Keratinocyte (primary cell): ENCODE measurements around the gene NOSIP. TPM values are rescaled to one million over a fixed set of nuclear protein-coding genes. Genes with fewer than 3 reads are reported as not detected.
A peak's percentile ranks its signal among the peaks of the same experiment; 100 is the strongest.

Experiments used
- DNase-seq: peaks from one replicate; pipeline ENCODE4 v3.0.0-alpha.2; 2011; ENCODE audit warnings: low read depth, missing footprints, low spot score
- FAIRE-seq: peaks from 2 replicates; lab custom pipeline; 2011; peaks lifted over from hg19 to GRCh38; lab: Jason Lieb, UNC
- H2AFZ ChIP-seq: 2 replicates; pipeline ENCODE4 v1.6.0; 2012; ENCODE audit warnings: low read length, control low read depth, inconsistent platforms; ENCODE audit not compliant: control insufficient read depth
- H3K27ac ChIP-seq: 2 replicates; pipeline ENCODE4 v1.5.1; 2011; ENCODE audit warnings: low read length; ENCODE audit not compliant: control insufficient read depth, insufficient read depth
- H3K27me3 ChIP-seq: 3 replicates; pipeline ENCODE4 v1.6.0; 2011; ENCODE audit warnings: low read length; ENCODE audit not compliant: control insufficient read depth, insufficient read depth; ENCODE audit errors: extremely low read depth
- H3K36me3 ChIP-seq, 2 experiments: 2 replicates in 1 of 2; 3 replicates in 1 of 2; pipeline ENCODE4 v1.5.1; 2011; ENCODE audit warnings: low read length in 2 of 2, mild to moderate bottlenecking in 1 of 2; ENCODE audit not compliant: control insufficient read depth in 2 of 2, insufficient read depth in 2 of 2; ENCODE audit errors: extremely low read depth in 1 of 2
- H3K4me1 ChIP-seq: 3 replicates; pipeline ENCODE4 v1.5.1; 2011; ENCODE audit warnings: low read length; ENCODE audit not compliant: control insufficient read depth, insufficient read depth; ENCODE audit errors: extremely low read depth
- H3K4me2 ChIP-seq: 3 replicates; pipeline ENCODE4 v1.6.0; 2011; ENCODE audit warnings: low read depth, low read length; ENCODE audit not compliant: control insufficient read depth, insufficient read depth; ENCODE audit errors: extremely low read depth
- H3K4me3 ChIP-seq, 3 experiments: fragments of 200-600 bp in 1 of 3; sonication (generic) in 1 of 3; 2 replicates in 2 of 3; 3 replicates in 1 of 3; pipeline ENCODE4 v1.5.1; 2011 to 2016; ENCODE audit warnings: low read length in 3 of 3, mild to moderate bottlenecking in 3 of 3, control low read depth in 2 of 3, inconsistent platforms in 1 of 3, low read depth in 1 of 3, mixed read lengths in 1 of 3, mixed run types in 1 of 3, moderate library complexity in 1 of 3; ENCODE audit not compliant: control insufficient read depth in 2 of 3, insufficient read depth in 2 of 3; ENCODE audit errors: extremely low read depth in 1 of 3
- H3K79me2 ChIP-seq: 2 replicates; pipeline ENCODE4 v1.6.0; 2012; ENCODE audit warnings: low read length; ENCODE audit not compliant: control insufficient read depth, insufficient read depth
- H3K9ac ChIP-seq: 3 replicates; pipeline ENCODE4 v1.6.0; 2011; ENCODE audit warnings: low read length; ENCODE audit not compliant: control insufficient read depth, insufficient read depth; ENCODE audit errors: extremely low read depth
- H3K9me1 ChIP-seq: 3 replicates; pipeline ENCODE4 v1.6.0; 2011; ENCODE audit warnings: low read length; ENCODE audit not compliant: control insufficient read depth, insufficient read depth; ENCODE audit errors: extremely low read depth
- H3K9me3 ChIP-seq: 2 replicates; pipeline ENCODE4 v1.5.1; 2012; ENCODE audit warnings: low read depth, low read length; ENCODE audit not compliant: control insufficient read depth
- H4K20me1 ChIP-seq: 3 replicates; pipeline ENCODE4 v1.6.0; 2011; ENCODE audit warnings: low read length; ENCODE audit not compliant: control insufficient read depth, insufficient read depth; ENCODE audit errors: extremely low read depth
- EZH2 ChIP-seq: IDR thresholded peaks from one replicate; pipeline ENCODE4 v1.6.1; 2012; ENCODE audit warnings: inconsistent platforms, mild to moderate bottlenecking, low read length, moderate library complexity
- dilution Hi-C: fragments of 300-500 bp; cut with MboI; formaldehyde crosslinking; loops from one replicate; pipeline ENCODE4 v1.7.0; 2020; ENCODE audit warnings: low sequenced_read_pairs; ENCODE audit not compliant: extremely low pct_ligation_motif_present
- polyA plus RNA-seq, 5 experiments: library from polyadenylated mRNA; depleted of rRNA in 3 of 5; stranded (reverse) in 3 of 5; stranded (forward) in 1 of 5; unstranded in 1 of 5; fragments of >200 nt; gene quantifications; 1 replicate in 1 of 5; 2 replicates in 3 of 5; 3 replicates in 1 of 5; pipeline versions ENCODE4 v1.2.1 to v1.2.3, GENCODE V29; 2011 to 2012; ENCODE audit warnings: missing spikeins in 2 of 5, low read depth in 1 of 5, low replicate concordance in 1 of 5
- TF ChIP-seq, protein P1 (sequence below), 3 experiments: IDR thresholded peaks in 1 of 3; conservative IDR thresholded peaks in 1 of 3; optimal IDR thresholded peaks in 1 of 3; 2 replicates in 2 of 3; 3 replicates in 1 of 3; pipeline versions ENCODE3 to v1.5.1; 2011; ENCODE audit warnings: low read length in 3 of 3, mild to moderate bottlenecking in 3 of 3, moderate library complexity in 2 of 3, control low read depth in 1 of 3, inconsistent platforms in 1 of 3; ENCODE audit not compliant: insufficient read depth in 2 of 3; ENCODE audit errors: extremely low read depth in 1 of 3

Gene NOSIP
- polyA plus RNA-seq, 1 donor (not counting 4 experiments of a cell fraction or from before 2014, with no cell fraction given): 36.6 TPM

DNA sequence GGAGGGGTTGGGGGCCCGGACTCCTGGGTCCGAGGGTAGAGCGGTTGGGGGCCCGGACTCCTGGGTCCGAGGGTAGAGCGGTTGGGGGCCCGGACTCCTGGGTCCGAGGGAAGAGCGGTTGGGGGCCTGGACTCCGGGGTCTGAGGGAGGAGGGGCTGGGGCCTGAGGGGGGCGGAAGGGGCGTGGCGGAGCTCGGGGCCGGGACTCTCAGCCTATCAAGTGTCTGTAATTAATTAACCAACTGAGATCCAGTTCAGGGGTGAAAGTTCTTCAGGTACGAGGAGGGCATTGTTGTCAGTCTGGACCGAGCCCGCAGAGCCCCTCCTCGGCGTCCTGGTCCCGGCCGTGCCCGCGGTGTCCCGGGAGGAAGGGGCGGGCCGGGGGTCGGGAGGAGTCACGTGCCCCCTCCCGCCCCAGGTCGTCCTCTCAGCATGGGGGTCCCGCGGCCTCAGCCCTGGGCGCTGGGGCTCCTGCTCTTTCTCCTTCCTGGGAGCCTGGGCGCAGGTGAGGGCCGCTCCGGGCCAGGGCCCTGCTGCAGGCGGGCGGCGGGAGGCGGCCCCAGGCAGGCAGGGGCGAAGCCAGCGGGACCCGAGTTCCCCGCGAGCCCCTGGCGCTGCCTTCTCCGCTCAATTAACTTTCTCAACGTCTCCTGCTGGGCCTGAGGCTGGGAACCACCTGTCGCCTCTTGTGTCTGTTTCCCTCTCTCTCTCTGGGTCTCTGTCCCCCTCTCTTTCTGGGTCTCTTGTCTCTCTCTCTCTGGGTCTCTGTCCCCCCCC, 67.2 kb downstream of the NOSIP start:
- no peaks in the 10 kb centered on the region for H3K79me2 ChIP-seq
- peak overlapping the region; percentile 44 for H3K9ac ChIP-seq
- dilution Hi-C loops: no loop called here
- H4K20me1 ChIP-seq: no peaks in the 10 kb centered on the region
- peak overlapping the region; percentile 63 for H2AFZ ChIP-seq
- no peaks in the 10 kb centered on the region for H3K36me3 ChIP-seq
- no peaks in the 10 kb centered on the region for H3K9me1 ChIP-seq
- no peaks in the 10 kb centered on the region for H3K27me3 ChIP-seq
- peak overlapping the region; percentile 46 to 59 (median 57) for H3K4me3 ChIP-seq
- peaks cover 9% of the 10 kb centered on the region for H3K4me1 ChIP-seq
- peak overlapping the region; percentile 80 for H3K4me2 ChIP-seq
- DNase-seq (no peak), FAIRE-seq (no peak)
- TF ChIP-seq, protein P1, sequence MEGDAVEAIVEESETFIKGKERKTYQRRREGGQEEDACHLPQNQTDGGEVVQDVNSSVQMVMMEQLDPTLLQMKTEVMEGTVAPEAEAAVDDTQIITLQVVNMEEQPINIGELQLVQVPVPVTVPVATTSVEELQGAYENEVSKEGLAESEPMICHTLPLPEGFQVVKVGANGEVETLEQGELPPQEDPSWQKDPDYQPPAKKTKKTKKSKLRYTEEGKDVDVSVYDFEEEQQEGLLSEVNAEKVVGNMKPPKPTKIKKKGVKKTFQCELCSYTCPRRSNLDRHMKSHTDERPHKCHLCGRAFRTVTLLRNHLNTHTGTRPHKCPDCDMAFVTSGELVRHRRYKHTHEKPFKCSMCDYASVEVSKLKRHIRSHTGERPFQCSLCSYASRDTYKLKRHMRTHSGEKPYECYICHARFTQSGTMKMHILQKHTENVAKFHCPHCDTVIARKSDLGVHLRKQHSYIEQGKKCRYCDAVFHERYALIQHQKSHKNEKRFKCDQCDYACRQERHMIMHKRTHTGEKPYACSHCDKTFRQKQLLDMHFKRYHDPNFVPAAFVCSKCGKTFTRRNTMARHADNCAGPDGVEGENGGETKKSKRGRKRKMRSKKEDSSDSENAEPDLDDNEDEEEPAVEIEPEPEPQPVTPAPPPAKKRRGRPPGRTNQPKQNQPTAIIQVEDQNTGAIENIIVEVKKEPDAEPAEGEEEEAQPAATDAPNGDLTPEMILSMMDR (optimal IDR thresholded peaks at IDR 0.05 in 1 of 3, IDR thresholded peaks at IDR 0.05 in 1 of 3, conservative IDR thresholded peaks at IDR 0.05 in 1 of 3; ENCODE audit: extremely low read depth in 1 of 3, insufficient read depth in 2 of 3, low read length in 3 of 3): no peak
- TF ChIP-seq EZH2: no peak
- no peak overlapping the region for H3K27ac ChIP-seq
- H3K9me3 ChIP-seq: no peaks in the 10 kb centered on the region

DNA sequence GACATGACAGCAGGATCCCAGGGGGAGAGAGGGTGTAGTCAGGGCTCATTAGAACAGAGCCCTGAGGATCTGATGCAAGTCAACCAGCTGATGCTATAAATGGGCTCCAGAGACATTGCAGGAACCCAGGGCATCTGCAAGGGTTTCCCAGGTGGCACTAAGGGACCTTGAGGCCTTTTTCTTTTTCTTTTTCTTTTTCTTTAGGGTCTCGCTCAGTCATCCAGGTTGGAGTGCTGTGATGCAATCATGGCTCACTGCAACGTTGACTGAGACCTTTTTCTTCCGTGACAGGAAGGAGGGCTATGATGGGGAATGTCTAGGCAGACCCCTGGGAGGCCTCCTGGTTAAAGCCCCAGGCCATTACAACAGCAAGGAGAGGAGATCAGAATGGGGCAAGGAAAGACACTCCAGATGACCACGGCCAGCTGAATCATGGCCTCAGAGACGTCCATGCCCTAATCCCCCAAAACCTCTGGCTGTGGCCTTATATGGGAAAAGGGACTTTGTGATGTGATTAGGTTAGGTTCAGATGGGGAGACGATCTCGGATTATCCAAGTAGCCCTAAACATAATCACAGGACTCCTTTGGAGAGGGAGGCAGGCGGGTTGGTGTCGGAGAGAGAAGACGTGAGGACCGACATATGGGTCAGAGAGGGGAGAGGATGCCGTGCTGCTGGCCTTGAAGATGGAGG, 72.4 kb downstream of the NOSIP start:
- DNase-seq (no peak), FAIRE-seq (no peak)
- H3K9me3 ChIP-seq: no peaks in the 10 kb centered on the region
- no peak overlapping the region for H3K9ac ChIP-seq
- TF ChIP-seq EZH2: no peak
- TF ChIP-seq, protein P1 (optimal IDR thresholded peaks at IDR 0.05 in 1 of 3, IDR thresholded peaks at IDR 0.05 in 1 of 3, conservative IDR thresholded peaks at IDR 0.05 in 1 of 3; ENCODE audit: extremely low read depth in 1 of 3, insufficient read depth in 2 of 3, low read length in 3 of 3): no peak
- no peaks in the 10 kb centered on the region for H4K20me1 ChIP-seq
- no peaks in the 10 kb centered on the region for H3K79me2 ChIP-seq
- no peak overlapping the region for H3K4me2 ChIP-seq
- dilution Hi-C loops: no loop called here
- no peak overlapping the region for H3K4me3 ChIP-seq
- H3K9me1 ChIP-seq: no peaks in the 10 kb centered on the region
- no peak overlapping the region for H2AFZ ChIP-seq
- no peaks in the 10 kb centered on the region for H3K36me3 ChIP-seq
- no peak overlapping the region for H3K27ac ChIP-seq
- H3K4me1 ChIP-seq: peaks cover 9% of the 10 kb centered on the region
- no peaks in the 10 kb centered on the region for H3K27me3 ChIP-seq
